Fibroblast of skin of left biceps (primary cell): ENCODE measurements around the gene TRIM54.

Source experiments
- DNase-seq, 2 experiments: peaks; one replicate each; pipeline ENCODE4 v3.0.0-alpha.2; 2013; ENCODE audit warnings: low read depth in 2 of 2

TRIM54 gene

GRCh38 chr2:27356056-27356381 lies 73.8 kb downstream of the TRIM54 start:
- no peak for DNase-seq

- peak; percentile 94 to 95 for DNase-seq
Measured at GRCh38 chr2:27356382-27357181, 74.4 kb downstream of the TRIM54 start, which contains the start of gene GTF3C2. Gene GTF3C2 (minus strand): TSS chr2:27356764. CDS start chr2:27343554, 13,210 bp downstream.
